GM10847 (cell line): Measurements from ENCODE around the gene ZNF628.

ENCODE experiments used
- POLR2A ChIP-seq: IDR thresholded peaks from 2 replicates; pipeline ENCODE4 v1.6.1; 2011; ENCODE audit not compliant: insufficient read length; ENCODE audit errors: extremely low read depth

Gene ZNF628

DNA sequence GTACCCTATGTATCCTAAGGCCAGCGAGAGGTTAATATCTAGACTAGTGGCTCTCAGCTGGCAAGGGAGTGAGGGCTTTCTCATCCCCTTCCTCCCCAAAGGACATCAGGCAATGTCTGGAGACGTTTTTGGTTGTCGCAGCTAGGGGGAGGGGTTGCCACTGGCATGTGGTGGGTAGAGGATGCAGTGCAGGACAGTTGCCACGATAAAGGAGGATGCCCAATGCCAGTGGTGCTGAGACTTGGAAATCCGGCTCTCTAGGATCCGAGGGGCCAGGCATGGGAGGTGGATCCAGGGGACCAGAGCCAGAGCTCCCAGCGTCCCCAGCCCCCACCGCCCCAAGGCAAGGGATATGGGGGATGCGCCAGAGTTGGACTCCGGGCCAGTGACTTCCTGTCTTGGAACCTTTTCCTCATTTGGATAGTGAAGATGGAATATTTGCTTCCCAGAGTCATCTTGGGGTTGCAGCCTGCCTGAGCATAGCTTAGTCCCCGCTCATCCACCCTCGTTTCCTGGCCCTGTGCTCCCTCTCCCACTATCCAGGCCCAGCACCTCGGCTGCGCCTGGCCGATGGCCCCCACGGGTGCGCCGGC, 16.7 kb downstream of the ZNF628 start:
- TF ChIP-seq POLR2A: no peak

DNA sequence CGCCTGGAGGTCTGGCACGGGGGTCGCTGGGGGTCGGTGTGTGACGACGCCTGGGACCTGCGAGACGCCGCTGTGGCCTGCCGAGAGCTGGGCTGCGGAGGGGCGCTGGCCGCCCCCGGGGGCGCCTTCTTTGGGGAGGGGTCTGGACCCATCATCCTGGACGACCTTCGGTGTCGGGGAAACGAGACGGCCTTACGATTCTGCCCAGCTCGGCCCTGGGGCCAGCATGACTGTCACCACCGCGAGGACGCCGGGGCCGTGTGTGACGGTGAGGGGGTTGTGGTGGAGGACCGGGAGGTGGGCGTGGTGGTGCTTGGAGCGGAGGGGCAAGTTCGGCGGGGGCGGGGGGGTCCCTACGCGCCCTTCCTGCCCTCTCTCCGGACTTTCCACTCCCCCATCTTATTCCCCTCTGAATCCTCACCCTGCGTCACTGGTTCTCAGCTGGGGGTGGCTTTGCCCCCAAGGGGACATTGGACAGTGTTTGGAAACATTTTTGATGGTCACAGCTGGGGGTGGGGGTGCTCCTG, 17.3 kb downstream of the ZNF628 start:
- no peak for TF ChIP-seq POLR2A

DNA sequence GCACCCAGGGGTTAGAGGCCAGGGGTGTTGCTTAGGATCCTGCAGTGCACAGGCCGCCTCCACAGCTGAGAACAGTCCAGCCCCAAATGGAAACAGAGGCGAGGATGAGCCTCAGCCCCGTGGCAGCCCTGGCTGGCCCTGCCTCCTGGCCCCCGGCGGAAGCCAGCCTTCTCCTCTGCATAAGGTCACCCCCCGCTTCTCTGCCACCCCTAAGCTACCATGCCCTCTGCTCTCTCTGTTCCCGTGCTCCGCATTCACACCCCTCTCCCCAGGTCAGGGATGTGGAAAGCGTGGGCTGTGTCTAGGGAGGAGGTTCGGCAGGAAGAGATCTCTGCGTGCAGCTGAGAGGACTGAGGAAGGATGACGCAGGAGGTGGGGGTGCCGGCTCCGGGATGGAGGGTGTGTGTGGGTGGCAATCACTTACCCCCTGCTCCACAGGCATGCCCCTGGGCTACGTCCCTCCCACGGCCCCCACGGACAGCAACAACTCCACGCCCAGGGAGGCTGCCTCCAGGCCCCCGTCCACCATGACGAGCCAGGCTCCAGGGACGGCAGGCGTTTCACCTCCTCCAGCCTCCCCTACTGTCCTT, 17.9 kb downstream of the ZNF628 start:
- TF ChIP-seq POLR2A: no peak

DNA sequence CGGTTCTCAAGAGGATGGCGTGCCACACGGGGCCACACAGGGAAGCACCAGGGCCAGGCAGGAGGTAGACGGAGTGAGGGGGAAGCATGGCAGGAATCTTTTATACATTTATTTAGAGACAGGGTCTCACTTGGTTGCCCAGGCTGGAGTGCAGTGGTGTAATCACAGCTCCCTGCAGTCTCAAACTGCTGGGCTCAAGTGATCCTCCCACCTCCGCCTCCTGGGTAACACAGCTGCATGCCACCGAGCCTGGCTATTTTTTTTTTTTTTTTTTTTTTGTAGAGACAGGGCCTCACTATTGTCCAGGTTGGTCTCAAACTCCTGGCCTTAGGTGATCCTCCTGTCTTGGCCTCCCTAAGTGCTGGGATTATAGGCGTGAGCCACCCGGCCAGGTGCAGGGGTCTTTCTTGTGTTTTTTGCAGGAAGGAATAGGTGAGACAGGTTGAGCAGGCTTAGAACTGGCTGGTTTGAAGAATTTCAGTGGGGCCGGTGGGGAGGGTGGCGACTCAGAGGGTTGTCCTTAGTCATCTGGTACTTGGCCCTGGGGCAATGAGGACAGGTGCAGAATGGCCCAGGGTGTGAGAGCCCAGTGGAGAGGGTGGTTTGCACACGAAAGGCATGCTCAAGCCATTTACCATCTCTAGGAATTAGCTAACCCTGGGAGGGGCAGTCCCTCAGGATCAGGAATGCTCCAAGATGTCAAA, 19.4 kb downstream of the ZNF628 start:
- no peak for TF ChIP-seq POLR2A

DNA sequence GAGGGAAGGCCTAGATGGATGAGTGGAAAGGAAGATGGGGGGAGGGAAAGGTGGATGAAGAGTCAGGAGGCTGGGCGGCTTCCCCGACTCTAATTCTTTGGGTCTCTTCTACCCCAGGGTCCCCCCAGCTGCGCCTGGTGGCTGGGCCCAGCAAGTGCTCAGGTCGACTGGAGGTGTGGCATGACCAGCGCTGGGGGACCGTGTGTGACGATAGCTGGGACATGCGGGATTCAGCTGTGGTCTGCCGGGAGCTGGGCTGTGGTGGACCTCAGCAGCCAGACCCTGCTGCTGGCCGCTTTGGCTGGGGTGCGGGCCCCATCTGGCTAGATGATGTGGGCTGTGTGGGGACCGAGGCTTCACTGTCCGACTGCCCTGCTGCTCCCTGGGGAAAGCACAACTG, 21.3 kb downstream of the ZNF628 start:
- TF ChIP-seq POLR2A: no peak

DNA sequence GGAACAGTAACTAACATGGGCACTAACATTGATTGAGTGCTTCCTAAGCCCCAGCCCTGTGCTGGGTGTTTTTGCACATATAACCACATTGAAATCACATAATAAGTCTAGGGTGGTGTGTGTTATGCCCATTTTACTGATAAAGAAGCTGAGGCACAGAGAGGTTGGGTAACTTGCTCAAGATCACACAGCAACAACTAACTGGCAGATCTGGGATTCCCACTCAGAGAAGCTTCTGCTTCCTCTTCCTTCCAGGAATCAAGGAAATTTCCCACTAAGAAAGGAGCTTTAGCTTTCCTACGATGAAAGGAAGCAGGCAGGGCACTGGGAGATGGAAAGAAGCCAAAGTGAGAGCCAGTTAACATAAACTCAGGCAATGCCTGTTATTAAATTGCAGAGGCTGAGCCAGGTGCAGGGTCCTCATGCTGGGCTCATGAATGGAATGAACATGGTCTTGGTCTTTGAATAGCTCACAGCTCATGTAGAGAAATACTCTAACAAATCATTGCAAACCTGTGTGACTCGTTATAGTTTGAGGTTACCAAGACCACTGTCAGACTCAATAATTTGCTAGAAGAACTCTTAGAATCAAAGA, 21.9 kb downstream of the ZNF628 start:
- TF ChIP-seq POLR2A: no peak

DNA sequence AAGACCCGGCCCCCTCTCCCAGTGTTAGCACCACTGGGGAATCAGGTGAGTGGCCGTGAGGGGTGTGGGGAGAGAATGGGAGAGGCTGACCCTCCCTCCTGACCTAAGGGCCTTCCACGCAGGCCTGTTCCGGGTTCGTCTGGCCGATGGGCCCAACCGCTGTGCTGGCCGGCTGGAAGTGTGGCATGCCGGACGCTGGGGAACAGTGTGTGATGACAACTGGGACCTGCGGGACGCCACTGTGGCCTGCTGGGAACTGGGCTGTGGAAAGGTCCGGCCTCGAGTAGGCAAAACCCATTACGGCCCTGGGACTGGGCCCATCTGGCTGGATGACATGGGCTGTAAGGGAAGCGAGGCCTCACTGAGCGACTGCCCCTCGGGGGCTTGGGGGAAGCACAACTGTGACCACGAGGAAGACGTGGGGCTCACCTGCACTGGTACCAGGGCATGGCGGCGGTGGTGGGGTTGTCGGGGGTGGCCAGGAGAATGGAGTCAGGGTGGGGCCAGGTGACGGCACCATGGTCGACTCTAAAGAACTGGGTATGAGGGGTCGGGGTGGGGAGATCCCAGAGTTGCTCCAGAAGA, 24.0 kb downstream of the ZNF628 start:
- no peak for TF ChIP-seq POLR2A

DNA sequence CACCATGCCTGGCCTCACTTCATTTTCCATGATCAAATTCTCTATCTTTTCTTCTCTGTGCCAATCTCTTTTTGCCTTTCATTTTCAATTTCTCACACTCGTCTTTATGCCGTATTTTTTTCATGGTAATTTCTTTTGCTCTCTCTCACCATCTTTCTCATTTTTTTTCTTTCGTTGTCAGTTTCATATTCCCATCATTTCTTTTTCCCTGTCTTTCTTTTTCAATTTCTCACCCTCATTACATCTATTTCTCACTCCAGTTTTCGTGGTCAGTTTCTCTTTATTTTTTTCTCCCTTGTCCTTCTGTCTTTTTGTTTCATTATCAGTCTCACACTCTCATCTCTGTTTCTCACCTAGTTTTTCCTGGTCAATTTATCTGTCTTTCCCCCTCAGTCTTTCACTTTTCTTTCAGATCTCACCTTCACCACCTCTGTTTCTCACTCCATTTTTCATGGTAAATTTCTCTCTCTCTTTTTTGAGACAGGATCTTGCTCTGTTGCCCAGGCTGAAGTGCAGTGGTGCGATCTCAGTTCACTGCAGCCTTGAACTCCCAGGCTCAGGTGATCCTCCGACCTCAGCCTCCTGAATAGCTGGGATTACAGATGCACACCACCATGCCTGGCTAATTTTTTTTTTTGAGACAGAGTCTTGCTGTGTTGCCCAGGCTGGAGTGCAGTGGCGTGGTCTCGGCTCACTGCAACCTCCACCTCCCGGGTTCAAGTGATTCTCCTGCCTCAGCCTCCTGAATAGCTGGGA, 26.0 kb downstream of the ZNF628 start:
- no peak for TF ChIP-seq POLR2A

DNA sequence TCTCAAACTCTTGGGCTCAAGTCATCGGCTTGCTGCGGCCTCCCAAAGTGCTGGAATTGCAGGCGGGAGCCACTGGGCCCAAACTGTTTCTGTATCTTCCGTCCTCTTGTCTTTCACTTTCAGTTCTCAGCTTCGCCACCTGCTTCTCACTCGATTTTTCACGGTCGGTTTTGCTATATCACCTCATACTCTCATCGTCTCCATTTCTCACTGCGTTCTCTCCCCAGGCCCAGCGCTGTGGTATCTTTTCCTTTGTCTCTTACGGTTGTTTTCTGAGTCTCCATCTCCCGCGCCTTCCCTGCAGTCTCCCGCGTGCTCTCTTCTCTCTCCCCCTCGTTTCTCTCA, 26.7 kb downstream of the ZNF628 start:
- no peak for TF ChIP-seq POLR2A

DNA sequence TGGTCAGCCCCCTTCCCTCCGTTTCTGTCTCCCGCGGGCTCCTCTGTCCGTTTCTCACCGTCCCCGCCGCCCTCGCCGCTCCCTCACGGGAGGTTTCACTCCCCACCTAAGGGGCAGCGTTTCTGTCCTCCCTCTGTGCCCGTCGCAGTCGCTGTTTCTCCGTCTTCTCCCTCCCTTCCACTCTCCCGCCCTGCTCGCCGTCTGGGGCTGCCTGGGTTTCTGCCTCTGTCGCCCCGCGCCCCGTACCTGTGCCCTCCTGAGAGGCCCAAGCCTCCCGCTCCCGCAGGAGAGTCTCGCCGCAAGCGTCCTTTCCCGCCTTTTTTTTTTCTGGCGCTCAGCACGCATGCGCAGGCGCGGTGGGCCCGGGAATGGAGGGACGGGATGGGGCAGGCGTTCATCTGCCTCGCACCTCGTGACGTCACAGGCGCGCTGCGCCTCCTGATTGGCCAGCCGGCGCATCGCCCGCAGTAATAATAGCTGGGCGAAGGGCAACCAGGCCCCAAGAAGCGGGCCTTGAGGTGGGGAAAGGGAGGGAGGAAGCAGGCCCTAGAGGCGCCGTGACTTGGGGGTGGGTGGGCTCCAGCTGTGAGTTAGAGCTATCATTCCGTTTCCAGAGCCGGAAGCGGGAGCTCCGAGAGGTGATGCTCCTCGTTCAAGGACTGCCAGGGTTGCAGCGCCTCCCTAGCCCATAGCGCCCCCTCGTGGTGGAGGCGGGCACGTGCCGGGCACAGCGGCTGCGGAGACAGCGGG, 27.3 kb downstream of the ZNF628 start:
- TF ChIP-seq POLR2A: no peak

DNA sequence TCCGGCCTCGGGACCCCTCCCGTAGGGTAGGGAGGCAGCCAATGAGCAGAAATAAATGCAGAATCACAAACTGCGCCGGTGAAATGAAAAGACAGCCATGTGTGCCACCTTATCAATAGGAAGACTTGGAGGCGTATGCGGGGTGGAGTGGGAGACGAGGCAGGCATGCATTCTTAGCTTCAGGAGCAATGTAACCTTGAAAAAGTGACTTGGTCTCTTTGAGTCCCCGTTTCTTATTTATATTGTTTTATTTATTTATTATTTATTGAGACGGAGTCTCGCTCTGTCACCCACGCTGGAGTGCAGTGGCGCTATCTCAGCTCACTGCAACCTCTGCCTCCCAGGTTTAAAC, 27.8 kb downstream of the ZNF628 start:
- no peak for TF ChIP-seq POLR2A

DNA sequence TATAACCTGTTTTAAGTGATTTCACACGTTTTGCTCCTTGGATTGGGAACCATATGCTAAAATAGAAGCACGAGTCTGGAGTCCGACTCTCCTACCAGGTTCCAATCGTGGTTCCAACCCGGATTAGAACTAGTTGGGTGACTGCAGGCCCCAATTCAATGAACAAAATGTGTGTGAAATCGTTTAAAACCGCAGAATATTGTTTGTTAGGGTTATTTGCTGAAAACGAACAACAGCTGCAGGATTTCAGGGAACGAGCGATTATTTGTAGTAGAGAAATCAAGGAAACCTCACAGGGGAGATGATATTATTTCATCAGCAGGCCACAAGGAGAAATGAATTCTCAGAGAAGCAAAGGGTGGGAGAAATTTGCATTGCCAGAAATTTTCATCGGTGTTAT, 28.6 kb downstream of the ZNF628 start:
- TF ChIP-seq POLR2A: no peak

DNA sequence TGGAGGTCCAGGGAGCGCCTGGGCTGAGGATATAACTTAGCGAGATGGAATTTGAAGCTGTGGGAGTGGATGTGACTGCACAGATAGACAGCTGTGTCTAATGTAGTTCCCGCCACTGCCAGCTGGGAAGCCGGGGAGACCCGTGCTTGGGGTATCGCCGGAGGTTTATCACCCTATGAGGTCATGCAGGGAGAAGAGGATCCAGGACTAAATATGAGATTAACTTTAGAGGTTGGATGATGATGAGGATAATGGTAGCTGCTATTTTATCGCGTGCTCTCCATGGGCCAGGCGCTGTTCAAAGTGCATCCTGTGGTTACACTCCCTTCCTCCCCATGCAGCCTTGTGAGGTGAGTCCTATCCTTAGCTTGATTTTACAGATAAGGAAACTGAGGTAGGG, 31.7 kb downstream of the ZNF628 start:
- TF ChIP-seq POLR2A: no peak

DNA sequence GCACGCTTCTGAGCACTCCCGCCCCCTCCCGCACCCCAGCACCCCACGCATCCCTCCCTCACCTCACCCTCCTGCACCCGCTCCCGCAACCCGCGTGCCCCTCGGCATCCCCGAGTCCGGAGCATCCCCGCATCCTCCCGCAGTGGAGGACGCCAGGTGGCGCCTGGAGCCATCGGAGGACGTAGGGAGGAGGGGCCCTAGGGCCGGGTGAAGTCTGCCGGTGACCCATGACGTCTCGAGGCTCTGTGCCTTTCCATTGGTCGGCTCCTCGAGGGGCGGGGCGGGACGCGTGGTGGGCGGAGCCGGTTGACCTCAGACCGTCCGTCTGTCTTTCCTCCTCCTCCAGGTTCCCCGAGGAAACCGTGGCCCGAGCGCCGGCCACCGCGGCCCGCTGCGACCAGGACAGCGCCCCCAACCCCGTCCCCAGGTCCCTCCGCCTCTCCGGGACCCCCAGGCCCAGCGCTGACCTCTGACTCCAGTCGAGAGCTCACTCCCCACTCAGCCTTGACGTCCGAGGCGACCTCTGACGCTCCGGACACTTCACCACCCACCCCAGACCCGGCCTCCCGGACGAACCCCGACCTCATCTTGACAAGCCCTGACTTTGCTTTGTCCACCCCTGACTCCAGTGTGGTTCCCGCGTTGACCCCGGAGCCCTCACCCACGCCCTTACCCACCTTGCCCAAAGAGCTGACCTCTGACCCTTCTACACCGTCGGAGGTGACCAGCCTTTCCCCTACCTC, 40.6 kb downstream of the ZNF628 start:
- no peak for TF ChIP-seq POLR2A
